ENCODE data around the gene ZSCAN29.

DNA sequence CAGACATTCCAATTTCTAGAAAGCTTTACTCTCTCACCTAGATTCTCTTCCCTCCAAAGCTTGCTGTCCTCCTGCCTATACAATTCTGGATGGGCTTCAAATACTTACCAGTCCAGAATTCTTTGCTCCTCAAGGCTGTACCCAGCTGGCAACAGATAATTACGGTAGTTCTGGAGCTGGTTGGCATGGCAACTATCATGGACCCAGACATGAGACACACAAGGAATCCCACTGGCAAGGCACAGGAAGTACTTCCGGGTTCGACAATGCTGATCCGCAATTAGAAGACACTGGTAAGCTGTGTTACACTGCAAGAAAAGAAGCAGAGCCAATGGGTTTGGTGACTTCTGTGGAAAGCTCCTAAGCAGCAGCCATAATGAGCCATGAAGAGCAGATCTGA, 37.9 kb upstream of the ZSCAN29 start:
- TF ChIP-seq, protein P1, sequence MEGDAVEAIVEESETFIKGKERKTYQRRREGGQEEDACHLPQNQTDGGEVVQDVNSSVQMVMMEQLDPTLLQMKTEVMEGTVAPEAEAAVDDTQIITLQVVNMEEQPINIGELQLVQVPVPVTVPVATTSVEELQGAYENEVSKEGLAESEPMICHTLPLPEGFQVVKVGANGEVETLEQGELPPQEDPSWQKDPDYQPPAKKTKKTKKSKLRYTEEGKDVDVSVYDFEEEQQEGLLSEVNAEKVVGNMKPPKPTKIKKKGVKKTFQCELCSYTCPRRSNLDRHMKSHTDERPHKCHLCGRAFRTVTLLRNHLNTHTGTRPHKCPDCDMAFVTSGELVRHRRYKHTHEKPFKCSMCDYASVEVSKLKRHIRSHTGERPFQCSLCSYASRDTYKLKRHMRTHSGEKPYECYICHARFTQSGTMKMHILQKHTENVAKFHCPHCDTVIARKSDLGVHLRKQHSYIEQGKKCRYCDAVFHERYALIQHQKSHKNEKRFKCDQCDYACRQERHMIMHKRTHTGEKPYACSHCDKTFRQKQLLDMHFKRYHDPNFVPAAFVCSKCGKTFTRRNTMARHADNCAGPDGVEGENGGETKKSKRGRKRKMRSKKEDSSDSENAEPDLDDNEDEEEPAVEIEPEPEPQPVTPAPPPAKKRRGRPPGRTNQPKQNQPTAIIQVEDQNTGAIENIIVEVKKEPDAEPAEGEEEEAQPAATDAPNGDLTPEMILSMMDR (IDR thresholded peaks at IDR 0.05): no peak
- no peak for TF ChIP-seq EP300 (IDR thresholded peaks at IDR 0.05)

Data from esophagus muscularis mucosa (tissue), 3 donors.